ENCODE results near the gene NRN1.

The NRN1 gene

GRCh38 chr6:6002005-6002847 is 4.5 kb downstream of the NRN1 start:
- no peak overlapping the region for H3K4me3 ChIP-seq (replicated peaks; ENCODE audit: low read depth, low read length)
- TF ChIP-seq, protein P1, sequence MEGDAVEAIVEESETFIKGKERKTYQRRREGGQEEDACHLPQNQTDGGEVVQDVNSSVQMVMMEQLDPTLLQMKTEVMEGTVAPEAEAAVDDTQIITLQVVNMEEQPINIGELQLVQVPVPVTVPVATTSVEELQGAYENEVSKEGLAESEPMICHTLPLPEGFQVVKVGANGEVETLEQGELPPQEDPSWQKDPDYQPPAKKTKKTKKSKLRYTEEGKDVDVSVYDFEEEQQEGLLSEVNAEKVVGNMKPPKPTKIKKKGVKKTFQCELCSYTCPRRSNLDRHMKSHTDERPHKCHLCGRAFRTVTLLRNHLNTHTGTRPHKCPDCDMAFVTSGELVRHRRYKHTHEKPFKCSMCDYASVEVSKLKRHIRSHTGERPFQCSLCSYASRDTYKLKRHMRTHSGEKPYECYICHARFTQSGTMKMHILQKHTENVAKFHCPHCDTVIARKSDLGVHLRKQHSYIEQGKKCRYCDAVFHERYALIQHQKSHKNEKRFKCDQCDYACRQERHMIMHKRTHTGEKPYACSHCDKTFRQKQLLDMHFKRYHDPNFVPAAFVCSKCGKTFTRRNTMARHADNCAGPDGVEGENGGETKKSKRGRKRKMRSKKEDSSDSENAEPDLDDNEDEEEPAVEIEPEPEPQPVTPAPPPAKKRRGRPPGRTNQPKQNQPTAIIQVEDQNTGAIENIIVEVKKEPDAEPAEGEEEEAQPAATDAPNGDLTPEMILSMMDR (IDR thresholded peaks at IDR 0.05; ENCODE audit: low read depth, low read length, missing control alignments) = no peak
- no peak for DNase-seq (ENCODE audit: extremely low read depth, low read depth)

DNA sequence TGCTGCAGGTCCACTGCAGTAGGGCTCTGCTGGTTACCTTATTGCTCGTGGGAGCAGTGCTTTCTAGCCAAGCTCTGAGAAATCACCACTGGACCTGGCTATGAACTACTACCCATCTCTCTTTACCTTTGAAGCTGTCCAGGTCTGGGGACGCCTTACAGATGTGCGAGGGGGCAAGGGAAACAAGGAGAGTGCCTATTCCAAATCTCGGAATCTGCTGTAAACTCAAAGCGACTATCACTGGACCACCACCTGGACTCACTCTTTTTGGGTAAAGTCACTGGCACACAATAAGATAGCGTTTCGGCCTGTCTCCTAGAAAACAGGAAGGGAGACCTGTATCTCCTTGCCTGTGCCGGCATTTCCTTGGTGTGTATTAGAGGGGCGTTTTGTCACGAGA is 5.3 kb downstream of the NRN1 start:
- TF ChIP-seq, protein P1 (IDR thresholded peaks at IDR 0.05; ENCODE audit: low read depth, low read length, missing control alignments) = no peak

GRCh38 chr6:5999688-6000608 is 6.8 kb downstream of the NRN1 start:
- TF ChIP-seq, protein P1 (IDR thresholded peaks at IDR 0.05; ENCODE audit: low read depth, low read length, missing control alignments) = no peak
- no peak for DNase-seq (ENCODE audit: extremely low read depth, low read depth)
- no peak overlapping the region for H3K4me3 ChIP-seq (replicated peaks; ENCODE audit: low read depth, low read length)

More for the DNA sequence above, 5.3 kb downstream of the NRN1 start:
- H3K4me3 ChIP-seq (replicated peaks; ENCODE audit: low read depth, low read length) = no peak overlapping the region
- no peak for DNase-seq (ENCODE audit: extremely low read depth, low read depth)

DNA sequence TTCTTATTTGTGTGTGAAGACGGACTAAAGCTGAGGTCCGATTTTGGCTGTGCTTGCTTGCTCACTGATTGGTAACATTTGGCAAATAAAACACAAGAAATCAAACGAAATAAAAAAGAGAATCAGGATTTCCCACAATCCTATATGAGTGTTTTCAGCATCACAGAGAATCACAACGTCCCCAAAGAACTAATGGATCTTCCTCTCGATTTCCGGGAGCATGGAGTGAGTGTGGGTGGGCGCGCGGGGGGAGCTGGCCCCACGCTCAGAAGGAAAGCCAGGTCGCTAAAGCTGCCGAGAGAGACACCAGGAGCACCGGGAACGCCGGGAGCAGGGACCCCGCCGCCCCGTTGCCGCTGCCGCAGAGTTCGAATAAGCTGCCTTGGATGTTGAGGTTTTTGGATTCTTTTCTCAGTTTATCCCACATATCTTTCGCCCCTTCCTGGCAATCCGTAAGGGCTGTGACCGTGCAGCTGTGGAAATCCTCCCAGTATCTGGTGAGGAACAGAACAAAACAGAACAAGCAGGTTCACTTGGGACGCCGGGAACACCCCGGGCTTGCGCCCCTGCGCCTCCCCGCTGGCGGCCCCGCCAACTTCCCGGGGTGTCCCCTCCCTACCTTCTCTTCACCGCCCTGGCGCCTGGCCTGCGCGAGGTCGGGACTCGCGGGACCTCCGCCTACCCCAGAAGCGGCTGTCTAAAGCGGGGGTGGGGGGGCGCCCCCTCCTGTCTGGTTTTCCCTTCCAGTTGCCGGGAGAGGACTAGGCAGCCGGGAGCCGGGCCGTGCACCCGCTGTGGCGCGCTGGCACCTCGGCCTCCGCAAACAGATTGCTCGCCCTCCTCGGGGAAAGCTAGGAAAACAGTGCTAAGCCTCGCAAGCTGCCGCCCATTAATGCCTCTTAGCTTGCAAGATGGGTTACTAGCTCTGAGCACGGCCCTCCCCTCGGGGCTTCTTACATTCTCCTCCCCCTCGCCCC is 7.7 kb downstream of the NRN1 start:
- TF ChIP-seq, protein P1 (IDR thresholded peaks at IDR 0.05; ENCODE audit: low read depth, low read length, missing control alignments) = peak; percentile 6
- DNase-seq (ENCODE audit: extremely low read depth, low read depth) = no peak
- no peak overlapping the region for H3K4me3 ChIP-seq (replicated peaks; ENCODE audit: low read depth, low read length)

DNA sequence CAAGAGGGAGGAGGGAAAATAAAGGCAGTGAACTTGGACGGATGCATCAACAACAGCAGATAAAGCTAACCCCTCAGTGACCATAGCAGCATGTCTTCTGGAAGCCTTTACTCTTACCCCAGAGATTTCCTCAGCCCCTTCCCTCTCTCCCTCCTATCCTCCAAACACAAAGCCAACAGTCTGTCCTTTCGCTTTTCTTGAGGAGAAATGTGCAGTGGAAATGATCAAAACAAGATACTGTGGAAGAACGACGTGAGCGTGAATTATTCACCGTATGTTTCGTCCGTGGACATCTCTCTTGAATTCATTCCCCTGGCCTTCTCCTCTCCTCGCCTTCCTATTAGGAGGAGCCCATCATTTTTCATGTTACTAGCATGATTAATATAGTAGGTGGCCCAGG is 8.5 kb downstream of the NRN1 start:
- H3K4me3 ChIP-seq (replicated peaks; ENCODE audit: low read depth, low read length) = no peak overlapping the region
- TF ChIP-seq, protein P1 (IDR thresholded peaks at IDR 0.05; ENCODE audit: low read depth, low read length, missing control alignments) = no peak
- no peak for DNase-seq (ENCODE audit: extremely low read depth, low read depth)
